ENCODE results near the gene GAS2L3. TPM values are rescaled to one million over a fixed set of nuclear protein-coding genes. Genes with fewer than 3 reads are reported as not detected.

Gene GAS2L3
- 1 to 10 TPM; 6.8 to 9.3 TPM for total RNA-seq

GRCh38 chr12:100573292-100574186 lies at the start of gene GAS2L3:
TSS of gene GAS2L3 (plus strand) at chr12:100573684. CDS start at chr12:100594905, 21,221 bp downstream.
- Mint-ChIP-seq H3K27ac (peak within 1 kb of the TSS; percentile 88), H3K9me3 (no peaks in the 10 kb centered on the region)
- peak; percentile 96 for ATAC-seq (replicated peaks in 1 of 2)

GRCh38 chr12:100528034-100528433 lies 45.5 kb upstream of the GAS2L3 start:
- H3K36me3 Mint-ChIP-seq (ENCODE audit: insufficient read depth in 2 of 2) = no peaks in the 10 kb centered on the region
- peaks cover 7% of the 10 kb centered on the region for H3K27me3 Mint-ChIP-seq (ENCODE audit: low read depth)
- peaks cover 0 to 2% of the 10 kb centered on the region in 2 donors for H3K9me3 Mint-ChIP-seq
- H3K27ac Mint-ChIP-seq = no peak overlapping the region
- ATAC-seq (replicated peaks in 1 of 2) (no peak), DNase-seq (no peak)
- H3K4me1 Mint-ChIP-seq (ENCODE audit: low read depth) = no peaks in the 10 kb centered on the region
- H3K4me3 Mint-ChIP-seq = no peak overlapping the region

More at GRCh38 chr12:100573292-100574186, at the start of gene GAS2L3:
- peaks cover 44% of the 10 kb centered on the region for H3K27me3 Mint-ChIP-seq (ENCODE audit: low read depth)
- peaks cover 13% of the 10 kb centered on the region for H3K4me1 Mint-ChIP-seq (ENCODE audit: low read depth)
- H3K4me3 Mint-ChIP-seq = peak within 1 kb of the TSS; percentile 96 to 99
- DNase-seq = peak; percentile 76 to 83
- peaks cover 2 to 3% of the 10 kb centered on the region in 2 donors for H3K36me3 Mint-ChIP-seq (ENCODE audit: insufficient read depth in 2 of 2)

GRCh38 chr12:100528471-100529127 lies 44.9 kb upstream of the GAS2L3 start:
- DNase-seq (no peak), ATAC-seq (replicated peaks in 1 of 2) (no peak)
- no peak overlapping the region for H3K27ac Mint-ChIP-seq
- no peaks in the 10 kb centered on the region for H3K4me1 Mint-ChIP-seq (ENCODE audit: low read depth)
- peaks cover 7% of the 10 kb centered on the region for H3K27me3 Mint-ChIP-seq (ENCODE audit: low read depth)
- no peaks in the 10 kb centered on the region for H3K36me3 Mint-ChIP-seq (ENCODE audit: insufficient read depth in 2 of 2)
- no peak overlapping the region for H3K4me3 Mint-ChIP-seq
- H3K9me3 Mint-ChIP-seq = peaks cover 0 to 2% of the 10 kb centered on the region in 2 donors

DNA sequence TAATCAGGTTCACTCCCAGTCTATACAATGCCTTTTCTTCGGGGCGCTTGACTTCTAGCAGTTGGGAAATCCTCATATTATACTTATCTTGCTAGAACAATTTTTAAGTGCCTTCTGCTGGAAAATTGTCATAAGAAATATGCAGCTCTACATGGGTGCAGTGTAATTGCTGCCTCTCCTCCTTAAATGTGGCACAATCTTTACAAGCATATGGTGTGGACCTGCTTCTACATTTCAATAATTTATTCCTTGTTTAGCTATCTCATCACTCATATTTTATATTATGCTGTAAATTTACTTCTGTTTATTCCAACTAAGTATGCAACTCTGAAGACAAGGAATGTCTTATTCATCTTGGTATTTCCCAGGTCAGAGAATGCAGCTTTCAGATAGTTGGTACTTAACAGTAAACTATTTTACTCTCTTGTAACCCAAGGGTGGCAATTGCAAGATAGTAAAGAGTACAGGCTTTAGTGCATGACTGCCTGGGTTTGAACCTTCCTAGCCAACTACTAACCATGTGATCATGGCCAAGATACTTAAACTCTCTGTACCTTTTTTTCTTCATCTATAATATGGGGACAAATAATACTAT lies 43.6 kb upstream of the GAS2L3 start:
- no peaks in the 10 kb centered on the region for H3K36me3 Mint-ChIP-seq (ENCODE audit: insufficient read depth in 2 of 2)
- ATAC-seq (replicated peaks in 1 of 2) = no peak

DNA sequence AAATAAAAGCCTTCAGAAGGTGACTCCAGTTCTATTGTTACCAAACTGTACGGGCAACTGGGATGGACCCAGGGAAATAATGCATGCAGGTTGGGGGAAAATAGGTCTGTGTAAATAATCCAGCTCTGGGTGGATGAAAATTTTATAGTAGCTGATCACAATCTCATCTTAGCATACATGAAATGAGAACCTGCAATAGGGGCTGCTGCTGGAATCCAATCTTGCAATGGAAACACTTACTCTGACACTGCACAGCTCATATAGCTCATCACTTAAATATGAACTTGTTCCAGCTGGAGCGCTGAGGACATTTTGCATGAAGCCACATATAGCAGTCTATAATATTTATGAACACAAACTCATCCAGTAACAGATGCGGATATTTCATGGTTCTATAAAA lies 40.1 kb upstream of the GAS2L3 start:
- DNase-seq (no peak), ATAC-seq (replicated peaks in 1 of 2) (no peak)
- H3K27ac Mint-ChIP-seq = no peak overlapping the region
- H3K9me3 Mint-ChIP-seq = peaks cover 0 to 2% of the 10 kb centered on the region in 2 donors
- no peaks in the 10 kb centered on the region for H3K27me3 Mint-ChIP-seq (ENCODE audit: low read depth)
- no peak overlapping the region for H3K4me3 Mint-ChIP-seq
- no peaks in the 10 kb centered on the region for H3K36me3 Mint-ChIP-seq (ENCODE audit: insufficient read depth in 2 of 2)
- H3K4me1 Mint-ChIP-seq (ENCODE audit: low read depth) = no peaks in the 10 kb centered on the region

More for the DNA sequence above, 43.6 kb upstream of the GAS2L3 start:
- Mint-ChIP-seq H3K27ac (no peak overlapping the region), H3K4me3 (no peak overlapping the region), H3K9me3 (peaks cover 0 to 2% of the 10 kb centered on the region in 2 donors), H3K27me3 (ENCODE audit: low read depth) (peaks cover 7% of the 10 kb centered on the region), H3K4me1 (ENCODE audit: low read depth) (no peaks in the 10 kb centered on the region)
- DNase-seq = no peak

GRCh38 chr12:100534625-100535227 lies 38.8 kb upstream of the GAS2L3 start:
- Mint-ChIP-seq H3K9me3 (peaks cover 2% of the 10 kb centered on the region in 2 donors), H3K4me3 (no peak overlapping the region), H3K27me3 (ENCODE audit: low read depth) (no peaks in the 10 kb centered on the region), H3K27ac (no peak overlapping the region), H3K4me1 (ENCODE audit: low read depth) (no peaks in the 10 kb centered on the region), H3K36me3 (ENCODE audit: insufficient read depth in 2 of 2) (no peaks in the 10 kb centered on the region)
- ATAC-seq (replicated peaks in 1 of 2) (no peak), DNase-seq (no peak)

- H3K36me3 Mint-ChIP-seq (ENCODE audit: insufficient read depth in 2 of 2) = no peaks in the 10 kb centered on the region
- no peak overlapping the region for H3K4me3 Mint-ChIP-seq
- no peak for ATAC-seq (replicated peaks in 1 of 2)
- no peak overlapping the region for H3K27ac Mint-ChIP-seq
- H3K9me3 Mint-ChIP-seq = peaks cover 2% of the 10 kb centered on the region in 2 donors
- peak; percentile 1 to 4 for DNase-seq
- H3K27me3 Mint-ChIP-seq (ENCODE audit: low read depth) = no peaks in the 10 kb centered on the region
- H3K4me1 Mint-ChIP-seq (ENCODE audit: low read depth) = no peaks in the 10 kb centered on the region
Measured at GRCh38 chr12:100539202-100539601, 34.3 kb upstream of the GAS2L3 start.

DNA sequence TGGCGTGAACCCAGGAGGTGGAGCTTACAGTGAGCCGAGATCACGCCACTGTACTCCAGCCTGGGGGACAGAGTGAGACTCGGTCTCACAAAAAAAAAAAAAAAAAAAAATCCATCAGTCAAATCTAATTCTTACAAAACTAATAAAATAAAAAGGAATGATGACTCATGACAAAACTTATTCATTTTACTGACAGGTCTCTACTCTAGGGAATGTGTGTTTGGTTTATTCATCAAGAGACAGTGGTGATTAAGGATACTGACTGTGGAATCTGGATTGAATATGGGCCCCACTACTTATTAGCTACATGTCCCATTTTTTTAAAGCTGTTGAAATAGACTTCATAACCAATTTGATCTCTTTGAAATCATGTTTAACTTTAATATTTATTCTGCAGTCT lies 29.3 kb upstream of the GAS2L3 start:
- no peaks in the 10 kb centered on the region for H3K27me3 Mint-ChIP-seq (ENCODE audit: low read depth)
- no peaks in the 10 kb centered on the region for H3K4me1 Mint-ChIP-seq (ENCODE audit: low read depth)
- DNase-seq (no peak), ATAC-seq (replicated peaks in 1 of 2) (no peak)
- no peak overlapping the region for H3K27ac Mint-ChIP-seq
- H3K9me3 Mint-ChIP-seq = peaks cover 0 to 2% of the 10 kb centered on the region in 2 donors
- H3K36me3 Mint-ChIP-seq (ENCODE audit: insufficient read depth in 2 of 2) = no peaks in the 10 kb centered on the region
- no peak overlapping the region for H3K4me3 Mint-ChIP-seq

DNA sequence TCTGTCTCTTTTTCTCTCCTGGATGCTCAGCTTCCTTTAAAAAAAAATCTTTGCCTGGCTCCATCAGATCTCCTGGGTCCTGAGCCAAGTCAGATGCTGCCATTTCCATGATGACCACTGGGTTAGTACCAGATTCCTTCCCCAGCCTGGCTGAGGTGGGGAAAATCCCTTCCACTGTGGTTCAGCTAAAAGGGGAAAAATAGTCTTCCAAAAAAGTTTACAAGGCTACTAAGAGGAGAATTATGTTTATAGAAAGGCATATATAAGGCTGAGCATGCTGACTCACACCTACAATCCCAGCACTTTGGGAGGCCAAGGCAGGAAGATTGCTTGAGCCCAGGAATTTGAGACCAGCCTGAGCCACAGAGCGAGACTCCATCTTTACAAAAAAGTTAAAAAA lies 28.4 kb upstream of the GAS2L3 start:
- Mint-ChIP-seq H3K27ac (no peak overlapping the region), H3K9me3 (no peaks in the 10 kb centered on the region), H3K27me3 (ENCODE audit: low read depth) (no peaks in the 10 kb centered on the region), H3K4me3 (no peak overlapping the region), H3K4me1 (ENCODE audit: low read depth) (no peaks in the 10 kb centered on the region), H3K36me3 (ENCODE audit: insufficient read depth in 2 of 2) (no peaks in the 10 kb centered on the region)
- DNase-seq (no peak), ATAC-seq (replicated peaks in 1 of 2) (no peak)

- DNase-seq (no peak), ATAC-seq (replicated peaks in 1 of 2) (no peak)
- Mint-ChIP-seq H3K27ac (no peak overlapping the region), H3K4me3 (no peak overlapping the region), H3K9me3 (no peaks in the 10 kb centered on the region), H3K36me3 (ENCODE audit: insufficient read depth in 2 of 2) (no peaks in the 10 kb centered on the region), H3K27me3 (ENCODE audit: low read depth) (no peaks in the 10 kb centered on the region), H3K4me1 (ENCODE audit: low read depth) (no peaks in the 10 kb centered on the region)
Measured at GRCh38 chr12:100553936-100554335, 19.5 kb upstream of the GAS2L3 start.

DNA sequence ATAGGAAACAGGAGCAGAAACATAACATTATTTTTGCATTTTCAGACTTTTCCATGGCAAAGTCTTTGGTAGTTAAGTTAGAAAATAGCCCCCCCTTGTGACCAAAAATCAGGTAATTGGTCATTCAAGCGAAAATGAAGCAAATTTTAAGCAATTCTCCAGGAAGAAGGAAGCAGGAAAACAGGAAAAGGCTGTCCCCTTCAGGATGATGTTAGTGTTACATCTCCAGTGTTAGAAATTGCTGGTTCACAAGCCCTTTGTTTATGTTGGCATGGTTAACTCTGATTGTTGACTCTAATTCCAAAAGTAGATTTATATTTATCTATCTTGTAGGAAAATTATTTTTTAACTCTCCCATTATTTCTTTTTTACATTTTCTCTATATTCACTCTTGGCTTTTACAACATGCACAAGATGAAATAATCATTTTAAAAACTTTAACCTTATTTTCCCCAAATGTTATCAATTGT lies 18.8 kb upstream of the GAS2L3 start:
- Mint-ChIP-seq H3K27me3 (ENCODE audit: low read depth) (no peaks in the 10 kb centered on the region), H3K36me3 (ENCODE audit: insufficient read depth in 2 of 2) (no peaks in the 10 kb centered on the region), H3K4me3 (no peak overlapping the region), H3K4me1 (ENCODE audit: low read depth) (no peaks in the 10 kb centered on the region), H3K27ac (no peak overlapping the region), H3K9me3 (no peaks in the 10 kb centered on the region)
- DNase-seq (peak in 1 of 2 donors; percentile 10), ATAC-seq (replicated peaks in 1 of 2) (no peak)

GRCh38 chr12:100555722-100556121 lies 17.8 kb upstream of the GAS2L3 start:
- H3K9me3 Mint-ChIP-seq = no peaks in the 10 kb centered on the region
- H3K27me3 Mint-ChIP-seq (ENCODE audit: low read depth) = no peaks in the 10 kb centered on the region
- DNase-seq (no peak), ATAC-seq (replicated peaks in 1 of 2) (no peak)
- no peak overlapping the region for H3K27ac Mint-ChIP-seq
- H3K4me1 Mint-ChIP-seq (ENCODE audit: low read depth) = no peaks in the 10 kb centered on the region
- no peaks in the 10 kb centered on the region for H3K36me3 Mint-ChIP-seq (ENCODE audit: insufficient read depth in 2 of 2)
- no peak overlapping the region for H3K4me3 Mint-ChIP-seq

GRCh38 chr12:100557357-100557756 lies 16.1 kb upstream of the GAS2L3 start:
- H3K9me3 Mint-ChIP-seq = no peaks in the 10 kb centered on the region
- H3K4me1 Mint-ChIP-seq (ENCODE audit: low read depth) = no peaks in the 10 kb centered on the region
- no peaks in the 10 kb centered on the region for H3K36me3 Mint-ChIP-seq (ENCODE audit: insufficient read depth in 2 of 2)
- H3K4me3 Mint-ChIP-seq = no peak overlapping the region
- no peaks in the 10 kb centered on the region for H3K27me3 Mint-ChIP-seq (ENCODE audit: low read depth)
- DNase-seq = no peak
- no peak overlapping the region for H3K27ac Mint-ChIP-seq
- no peak for ATAC-seq (replicated peaks in 1 of 2)
